Measurements from ENCODE around the gene PRR19.

- no peak for TF ChIP-seq CTCF (IDR thresholded peaks at IDR 0.05)
- TF ChIP-seq POLR2A (IDR thresholded peaks at IDR 0.05), result no peak
These were observed 29.4 kb upstream of the PRR19 start for GRCh38 chr19:42272535-42272897.
